SK-N-SH treated with all-trans-retinoic acid at 6 μM for 48 hours (cell line): ENCODE results near the gene DNMBP.

Source experiments
- GLIS3 ChIP-seq: fragments of 250-450 bp; sonication (Bioruptor Pico); IDR thresholded peaks from 2 replicates; pipeline ENCODE4 v1.5.0; 2020; ENCODE audit warnings: mild to moderate bottlenecking, moderate library complexity
- ISL1 ChIP-seq: fragments of 250-450 bp; sonication (Bioruptor Pico); IDR thresholded peaks from 2 replicates; pipeline ENCODE4 v2.1.2; 2022; ENCODE audit warnings: mild to moderate bottlenecking, moderate library complexity
- OSR1 ChIP-seq: fragments of 250-450 bp; sonication (Bioruptor Pico); IDR thresholded peaks from 2 replicates; pipeline ENCODE4 v1.8.0; 2022; ENCODE audit warnings: moderate library complexity, mild to moderate bottlenecking, inconsistent platforms
- POU6F1 ChIP-seq: fragments of 250-450 bp; sonication (Bioruptor Pico); IDR thresholded peaks from 2 replicates; pipeline ENCODE4 v1.8.0; 2021; ENCODE audit warnings: low read depth, mild to moderate bottlenecking, moderate library complexity, borderline replicate concordance
- ZFP3 ChIP-seq: fragments of 250-450 bp; sonication (Bioruptor Pico); IDR thresholded peaks from 2 replicates; pipeline ENCODE4 v1.5.0; 2020; ENCODE audit warnings: mild to moderate bottlenecking, moderate library complexity
- ZNF70 ChIP-seq: fragments of 450-650 bp; formaldehyde crosslinking; IDR thresholded peaks from 2 replicates; pipeline ENCODE4 v1.5.0; 2020; ENCODE audit warnings: mild to moderate bottlenecking, moderate library complexity

DNA sequence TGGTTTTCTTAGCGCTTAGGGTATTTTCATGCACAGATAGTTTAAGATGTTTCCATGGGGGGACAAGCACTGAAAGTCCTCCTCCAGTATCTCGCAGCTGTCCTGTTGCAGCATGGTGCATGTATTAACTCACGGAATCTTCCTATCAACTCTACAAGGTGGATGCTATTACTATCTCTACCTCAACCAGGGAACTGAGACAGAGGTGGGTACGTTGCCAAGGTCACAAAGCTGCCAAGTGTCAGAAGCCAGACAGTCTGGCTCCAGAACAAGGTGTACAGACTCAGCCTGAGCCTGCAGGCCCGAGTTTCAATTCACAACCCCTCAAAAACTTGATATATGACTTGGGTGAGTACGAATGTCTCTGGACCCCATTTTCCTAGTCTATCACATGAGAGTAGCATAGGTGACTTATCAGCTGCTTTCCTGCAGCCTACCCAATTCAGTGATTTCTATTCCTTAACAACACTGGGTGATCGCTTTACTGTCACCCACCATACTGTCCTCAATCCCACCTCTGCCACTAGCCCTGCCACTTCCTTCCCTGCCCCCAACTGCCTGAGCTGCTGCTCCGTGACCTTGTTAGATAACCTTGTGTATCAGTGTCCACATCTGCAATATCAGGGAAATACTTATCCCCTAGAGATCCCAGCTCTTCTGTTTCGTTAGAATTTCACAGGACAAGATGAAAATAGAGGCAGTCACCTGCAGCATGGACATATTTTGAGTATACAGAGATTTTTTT is 135.2 kb downstream of the DNMBP start:
- TF ChIP-seq ZNF70 = no peak
- no peak for TF ChIP-seq GLIS3 (CRISPR knock-in tag)
- TF ChIP-seq POU6F1 (CRISPR knock-in tag) = no peak
- no peak for TF ChIP-seq OSR1 (CRISPR knock-in tag)
- no peak for TF ChIP-seq ZFP3 (CRISPR knock-in tag)
- no peak for TF ChIP-seq ISL1 (CRISPR knock-in tag)
